ENCODE measurements around the gene ASTN2.

ASTN2 gene

GRCh38 chr9:116544896-116545295 lies 870.0 kb downstream of the ASTN2 start:
- no peak for DNase-seq

GRCh38 chr9:116543731-116544400 lies 871.0 kb downstream of the ASTN2 start:
- no peak for DNase-seq

- DNase-seq = no peak
These were observed 873.5 kb downstream of the ASTN2 start for GRCh38 chr9:116541402-116541801.

- no peak for DNase-seq
These were observed 875.3 kb downstream of the ASTN2 start for GRCh38 chr9:116539549-116539948.

GRCh38 chr9:116525611-116526010 lies 889.2 kb downstream of the ASTN2 start:
- DNase-seq = no peak

GRCh38 chr9:116524778-116525470 lies 889.9 kb downstream of the ASTN2 start:
- DNase-seq = no peak

GRCh38 chr9:116520218-116520617 lies 894.6 kb downstream of the ASTN2 start:
- no peak for DNase-seq

- DNase-seq = no peak
These were observed 898.4 kb downstream of the ASTN2 start for GRCh38 chr9:116516456-116516855.

- DNase-seq = no peak
These were observed 899.3 kb downstream of the ASTN2 start for GRCh38 chr9:116515541-116515940.

- no peak for DNase-seq
These were observed 908.2 kb downstream of the ASTN2 start for GRCh38 chr9:116506685-116507084.

GRCh38 chr9:116504893-116505480 lies 909.9 kb downstream of the ASTN2 start:
- DNase-seq = no peak

GRCh38 chr9:116504081-116504480 lies 910.8 kb downstream of the ASTN2 start:
- no peak for DNase-seq

GRCh38 chr9:116502746-116503145 lies 912.1 kb downstream of the ASTN2 start:
- DNase-seq = no peak

- no peak for DNase-seq
These were observed 913.0 kb downstream of the ASTN2 start for GRCh38 chr9:116501871-116502270.

GRCh38 chr9:116499986-116500871 lies 914.6 kb downstream of the ASTN2 start:
- no peak for DNase-seq

- DNase-seq = no peak
These were observed 915.4 kb downstream of the ASTN2 start for GRCh38 chr9:116499434-116499833.

- no peak for DNase-seq
These were observed 917.6 kb downstream of the ASTN2 start for GRCh38 chr9:116497095-116497890.

- DNase-seq = no peak
These were observed 918.7 kb downstream of the ASTN2 start for GRCh38 chr9:116496167-116496566.

- no peak for DNase-seq
These were observed 919.1 kb downstream of the ASTN2 start for GRCh38 chr9:116495725-116496124.

GRCh38 chr9:116494815-116495634 lies 919.8 kb downstream of the ASTN2 start:
- peak; percentile 7 for DNase-seq

GRCh38 chr9:116493183-116493860 lies 921.5 kb downstream of the ASTN2 start:
- DNase-seq = no peak

All from NCI-H1092 (cell line).